ENCODE data around the gene SORCS1.

The SORCS1 gene

GRCh38 chr10:107163881-107164861, at the start of gene SORCS1:
Gene SORCS1, minus strand, starts transcription at chr10:107164706.
- DNase-seq (ENCODE audit: insufficient read length, low spot score), result no peak

GRCh38 chr10:107214261-107214660, 49.8 kb upstream of the SORCS1 start:
- no peak for TF ChIP-seq POLR2A (IDR thresholded peaks at IDR 0.05; ENCODE audit: low read depth, low read length)
- FAIRE-seq (no peak), DNase-seq (ENCODE audit: insufficient read length, low spot score) (no peak)

More at GRCh38 chr10:107163881-107164861, at the start of gene SORCS1:
- no peak for FAIRE-seq
- TF ChIP-seq POLR2A (IDR thresholded peaks at IDR 0.05; ENCODE audit: low read depth, low read length), result no peak

GRCh38 chr10:107213861-107214260, 49.4 kb upstream of the SORCS1 start:
- no peak for DNase-seq (ENCODE audit: insufficient read length, low spot score)
- FAIRE-seq, result no peak
- no peak for TF ChIP-seq POLR2A (IDR thresholded peaks at IDR 0.05; ENCODE audit: low read depth, low read length)

- FAIRE-seq (no peak), DNase-seq (ENCODE audit: insufficient read length, low spot score) (no peak)
- no peak for TF ChIP-seq POLR2A (IDR thresholded peaks at IDR 0.05; ENCODE audit: low read depth, low read length)
Observed at GRCh38 chr10:107206833-107207232, 42.3 kb upstream of the SORCS1 start.

- TF ChIP-seq POLR2A (IDR thresholded peaks at IDR 0.05; ENCODE audit: low read depth, low read length), result no peak
- no peak for FAIRE-seq
- no peak for DNase-seq (ENCODE audit: insufficient read length, low spot score)
Observed at GRCh38 chr10:107169516-107169915, 5.0 kb upstream of the SORCS1 start.

- no peak for DNase-seq (ENCODE audit: insufficient read length, low spot score)
- TF ChIP-seq POLR2A (IDR thresholded peaks at IDR 0.05; ENCODE audit: low read depth, low read length), result no peak
- FAIRE-seq, result no peak
Observed at GRCh38 chr10:107168738-107169137, 4.2 kb upstream of the SORCS1 start.

GRCh38 chr10:107166403-107166802, 1.9 kb upstream of the SORCS1 start:
- TF ChIP-seq POLR2A (IDR thresholded peaks at IDR 0.05; ENCODE audit: low read depth, low read length), result no peak
- FAIRE-seq (no peak), DNase-seq (ENCODE audit: insufficient read length, low spot score) (no peak)

- FAIRE-seq (no peak), DNase-seq (ENCODE audit: insufficient read length, low spot score) (no peak)
- TF ChIP-seq POLR2A (IDR thresholded peaks at IDR 0.05; ENCODE audit: low read depth, low read length), result no peak
Observed at GRCh38 chr10:107164992-107165391, 486 bp upstream of the SORCS1 start.

- TF ChIP-seq POLR2A (IDR thresholded peaks at IDR 0.05; ENCODE audit: low read depth, low read length), result no peak
- no peak for DNase-seq (ENCODE audit: insufficient read length, low spot score)
- no peak for FAIRE-seq
Observed at GRCh38 chr10:107163076-107163855, 1.2 kb downstream of the SORCS1 start.

GRCh38 chr10:107160866-107161265, 3.6 kb downstream of the SORCS1 start:
- FAIRE-seq, result no peak

GRCh38 chr10:107159871-107160270, 4.6 kb downstream of the SORCS1 start:
- FAIRE-seq (no peak), DNase-seq (ENCODE audit: insufficient read length, low spot score) (no peak)
- no peak for TF ChIP-seq POLR2A (IDR thresholded peaks at IDR 0.05; ENCODE audit: low read depth, low read length)

More at GRCh38 chr10:107160866-107161265, 3.6 kb downstream of the SORCS1 start:
- TF ChIP-seq POLR2A (IDR thresholded peaks at IDR 0.05; ENCODE audit: low read depth, low read length), result no peak
- no peak for DNase-seq (ENCODE audit: insufficient read length, low spot score)

- TF ChIP-seq POLR2A (IDR thresholded peaks at IDR 0.05; ENCODE audit: low read depth, low read length), result no peak
- DNase-seq (ENCODE audit: insufficient read length, low spot score) (no peak), FAIRE-seq (no peak)
Observed at GRCh38 chr10:107157071-107157470, 7.4 kb downstream of the SORCS1 start.

- no peak for TF ChIP-seq POLR2A (IDR thresholded peaks at IDR 0.05; ENCODE audit: low read depth, low read length)
- DNase-seq (ENCODE audit: insufficient read length, low spot score) (no peak), FAIRE-seq (no peak)
Observed at GRCh38 chr10:107152087-107152486, 12.4 kb downstream of the SORCS1 start.

- TF ChIP-seq POLR2A (IDR thresholded peaks at IDR 0.05; ENCODE audit: low read depth, low read length), result no peak
- DNase-seq (ENCODE audit: insufficient read length, low spot score) (no peak), FAIRE-seq (no peak)
Observed at GRCh38 chr10:107148906-107149305, 15.6 kb downstream of the SORCS1 start.
